ENCODE measurements around the gene COTL1.

DNA sequence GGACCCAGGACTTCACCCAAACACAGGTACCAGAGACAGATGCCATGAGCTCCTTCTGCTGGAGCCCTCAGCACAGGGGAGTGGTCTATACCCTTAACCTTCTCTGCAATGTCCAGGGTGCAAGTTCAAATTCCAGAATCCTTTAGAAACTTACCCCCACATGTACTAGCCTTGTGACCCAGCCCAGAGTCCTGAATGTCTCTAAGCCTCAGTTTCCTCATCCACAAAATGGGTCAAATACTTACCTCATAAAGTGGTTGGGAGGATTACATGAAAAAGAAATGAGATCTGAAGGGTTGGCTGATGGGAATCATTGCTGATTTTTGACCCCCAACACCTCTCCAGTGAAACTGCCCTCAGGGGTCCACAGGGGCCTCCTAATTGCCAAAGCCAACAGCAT, 21.7 kb downstream of the COTL1 start:
- TF ChIP-seq, protein P1, sequence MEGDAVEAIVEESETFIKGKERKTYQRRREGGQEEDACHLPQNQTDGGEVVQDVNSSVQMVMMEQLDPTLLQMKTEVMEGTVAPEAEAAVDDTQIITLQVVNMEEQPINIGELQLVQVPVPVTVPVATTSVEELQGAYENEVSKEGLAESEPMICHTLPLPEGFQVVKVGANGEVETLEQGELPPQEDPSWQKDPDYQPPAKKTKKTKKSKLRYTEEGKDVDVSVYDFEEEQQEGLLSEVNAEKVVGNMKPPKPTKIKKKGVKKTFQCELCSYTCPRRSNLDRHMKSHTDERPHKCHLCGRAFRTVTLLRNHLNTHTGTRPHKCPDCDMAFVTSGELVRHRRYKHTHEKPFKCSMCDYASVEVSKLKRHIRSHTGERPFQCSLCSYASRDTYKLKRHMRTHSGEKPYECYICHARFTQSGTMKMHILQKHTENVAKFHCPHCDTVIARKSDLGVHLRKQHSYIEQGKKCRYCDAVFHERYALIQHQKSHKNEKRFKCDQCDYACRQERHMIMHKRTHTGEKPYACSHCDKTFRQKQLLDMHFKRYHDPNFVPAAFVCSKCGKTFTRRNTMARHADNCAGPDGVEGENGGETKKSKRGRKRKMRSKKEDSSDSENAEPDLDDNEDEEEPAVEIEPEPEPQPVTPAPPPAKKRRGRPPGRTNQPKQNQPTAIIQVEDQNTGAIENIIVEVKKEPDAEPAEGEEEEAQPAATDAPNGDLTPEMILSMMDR (conservative IDR thresholded peaks at IDR 0.05 in 1 of 2, IDR thresholded peaks at IDR 0.05 in 1 of 2; ENCODE audit: extremely low read depth in 1 of 2, insufficient read depth in 1 of 2, low read depth in 1 of 2, low read length in 2 of 2): no peak
- no peak for TF ChIP-seq EZH2 (IDR thresholded peaks at IDR 0.05; ENCODE audit: borderline replicate concordance, low read length)
